Measurements from ENCODE around the gene PI4KA.
"Not testable (repeated sequence)": the region's sequence is repeated elsewhere in the genome, so short reads cannot be mapped to it uniquely, and the experiment has no call there.

DNA sequence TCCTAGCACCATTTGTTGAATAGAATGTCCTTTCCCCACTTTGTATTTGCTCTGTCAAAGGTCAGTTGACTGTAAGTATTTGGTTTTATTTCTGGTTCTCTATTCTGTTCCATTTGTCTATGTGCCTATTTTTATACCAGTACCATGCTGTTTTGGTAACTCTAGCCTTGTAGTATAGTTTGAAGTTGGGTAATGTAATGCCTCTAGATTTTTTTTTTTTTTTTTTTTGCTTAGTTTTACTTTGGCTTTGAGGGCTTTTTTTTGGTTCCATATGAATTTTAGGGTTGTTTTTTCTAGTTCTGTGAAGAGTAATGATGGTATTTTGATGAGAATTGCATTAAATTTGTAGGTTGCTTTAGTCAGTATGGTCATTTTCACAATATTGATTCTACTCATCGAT is 183.0 kb downstream of the PI4KA start:
- TF ChIP-seq ZNF70 (CRISPR knock-in tag; IDR thresholded peaks at IDR 0.05); ZC3H10 (CRISPR knock-in tag; IDR thresholded peaks at IDR 0.05); TCF4 (CRISPR knock-in tag; IDR thresholded peaks at IDR 0.05; ENCODE audit: borderline replicate concordance); SNAI2 (CRISPR knock-in tag; IDR thresholded peaks at IDR 0.05); ESRRG (CRISPR knock-in tag; IDR thresholded peaks at IDR 0.05); ZFP3 (CRISPR knock-in tag; IDR thresholded peaks at IDR 0.05); PATZ1 (CRISPR knock-in tag; IDR thresholded peaks at IDR 0.05; ENCODE audit: borderline replicate concordance); ISL1 (CRISPR knock-in tag; IDR thresholded peaks at IDR 0.05); ARNTL (CRISPR knock-in tag; IDR thresholded peaks at IDR 0.05; ENCODE audit: borderline replicate concordance, low read depth); RARB (CRISPR knock-in tag; IDR thresholded peaks at IDR 0.05); OSR1 (CRISPR knock-in tag; IDR thresholded peaks at IDR 0.05): not testable (repeated sequence)
- TF ChIP-seq, protein P1, sequence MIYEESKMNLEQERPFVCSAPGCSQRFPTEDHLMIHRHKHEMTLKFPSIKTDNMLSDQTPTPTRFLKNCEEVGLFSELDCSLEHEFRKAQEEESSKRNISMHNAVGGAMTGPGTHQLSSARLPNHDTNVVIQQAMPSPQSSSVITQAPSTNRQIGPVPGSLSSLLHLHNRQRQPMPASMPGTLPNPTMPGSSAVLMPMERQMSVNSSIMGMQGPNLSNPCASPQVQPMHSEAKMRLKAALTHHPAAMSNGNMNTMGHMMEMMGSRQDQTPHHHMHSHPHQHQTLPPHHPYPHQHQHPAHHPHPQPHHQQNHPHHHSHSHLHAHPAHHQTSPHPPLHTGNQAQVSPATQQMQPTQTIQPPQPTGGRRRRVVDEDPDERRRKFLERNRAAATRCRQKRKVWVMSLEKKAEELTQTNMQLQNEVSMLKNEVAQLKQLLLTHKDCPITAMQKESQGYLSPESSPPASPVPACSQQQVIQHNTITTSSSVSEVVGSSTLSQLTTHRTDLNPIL (CRISPR knock-in tag; IDR thresholded peaks at IDR 0.05; ENCODE audit: low read depth) = not testable (repeated sequence)

Data from SK-N-SH treated with all-trans-retinoic acid at 6 μM for 48 hours (cell line).